ENCODE measurements around the gene FAM181A.

- TF ChIP-seq, protein P1, sequence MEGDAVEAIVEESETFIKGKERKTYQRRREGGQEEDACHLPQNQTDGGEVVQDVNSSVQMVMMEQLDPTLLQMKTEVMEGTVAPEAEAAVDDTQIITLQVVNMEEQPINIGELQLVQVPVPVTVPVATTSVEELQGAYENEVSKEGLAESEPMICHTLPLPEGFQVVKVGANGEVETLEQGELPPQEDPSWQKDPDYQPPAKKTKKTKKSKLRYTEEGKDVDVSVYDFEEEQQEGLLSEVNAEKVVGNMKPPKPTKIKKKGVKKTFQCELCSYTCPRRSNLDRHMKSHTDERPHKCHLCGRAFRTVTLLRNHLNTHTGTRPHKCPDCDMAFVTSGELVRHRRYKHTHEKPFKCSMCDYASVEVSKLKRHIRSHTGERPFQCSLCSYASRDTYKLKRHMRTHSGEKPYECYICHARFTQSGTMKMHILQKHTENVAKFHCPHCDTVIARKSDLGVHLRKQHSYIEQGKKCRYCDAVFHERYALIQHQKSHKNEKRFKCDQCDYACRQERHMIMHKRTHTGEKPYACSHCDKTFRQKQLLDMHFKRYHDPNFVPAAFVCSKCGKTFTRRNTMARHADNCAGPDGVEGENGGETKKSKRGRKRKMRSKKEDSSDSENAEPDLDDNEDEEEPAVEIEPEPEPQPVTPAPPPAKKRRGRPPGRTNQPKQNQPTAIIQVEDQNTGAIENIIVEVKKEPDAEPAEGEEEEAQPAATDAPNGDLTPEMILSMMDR (IDR thresholded peaks at IDR 0.05; ENCODE audit: borderline replicate concordance, extremely low read depth, low read length, poor library complexity, severe bottlenecking): no peak
- no peak for TF ChIP-seq EZH2 (IDR thresholded peaks at IDR 0.05; ENCODE audit: borderline replicate concordance, low read depth, low read length, severe bottlenecking)
Observed at GRCh38 chr14:93924592-93925355, 2.4 kb upstream of the FAM181A start.

Measured in DND-41 (cell line).